ENCODE measurements around the gene USP28.

Gene USP28

GRCh38 chr11:113859665-113860064 lies 15.7 kb downstream of the USP28 start:
- Histone ChIP-seq H3K4me2 (ENCODE audit: low read depth, low read length) (peak overlapping the region; percentile 4; the same call in 1 of the 2 replicates), H4K20me1 (ENCODE audit: insufficient read depth, low read length) (no peaks in the 10 kb centered on the region), H3K79me2 (ENCODE audit: low read length) (peaks cover 84% of the 10 kb centered on the region), H3K27me3 (replicated peaks; ENCODE audit: insufficient read depth, low read length) (no peaks in the 10 kb centered on the region), H3F3A (ENCODE audit: insufficient read depth, low read length) (peaks cover 8% of the 10 kb centered on the region; the same call in 1 of the 2 replicates), H3K4me1 (ENCODE audit: low read length) (no peaks in the 10 kb centered on the region), H3K27ac (ENCODE audit: low read length) (peak overlapping the region; percentile 18; the same call in 1 of the 2 replicates), H3K9me3 (replicated peaks; ENCODE audit: insufficient read depth, low read length) (no peaks in the 10 kb centered on the region), H3K9ac (ENCODE audit: low read length) (no peak overlapping the region), H3K36me3 (replicated peaks; ENCODE audit: insufficient read depth, low read length) (peaks cover 2% of the 10 kb centered on the region; the same call in 1 of the 2 replicates), H2AFZ (ENCODE audit: low read length) (no peak overlapping the region), H3K4me3 (ENCODE audit: low read length) (no peak overlapping the region), H3K9me2 (replicated peaks; ENCODE audit: insufficient read depth, low read length) (no peaks in the 10 kb centered on the region)
- TF ChIP-seq EZH2phosphoT487 (IDR thresholded peaks at IDR 0.05; ENCODE audit: low read length) = no peak
- no peak for TF ChIP-seq EZH2 (optimal IDR thresholded peaks at IDR 0.05; ENCODE audit: low read depth, low read length)
- TF ChIP-seq CTCF (IDR thresholded peaks at IDR 0.05; ENCODE audit: low read length) = no peak
- no peak for DNase-seq

- Histone ChIP-seq H3K79me2 (ENCODE audit: low read length) (peaks cover 66% of the 10 kb centered on the region), H3K4me2 (ENCODE audit: low read depth, low read length) (no peak overlapping the region), H3K4me1 (ENCODE audit: low read length) (no peaks in the 10 kb centered on the region), H3K36me3 (replicated peaks; ENCODE audit: insufficient read depth, low read length) (0 out of 2 replicates have a peak, but pooled peaks cover 2% of the 10 kb centered on the region), H2AFZ (ENCODE audit: low read length) (no peak overlapping the region), H3K4me3 (ENCODE audit: low read length) (no peak overlapping the region), H4K20me1 (ENCODE audit: insufficient read depth, low read length) (no peaks in the 10 kb centered on the region), H3F3A (ENCODE audit: insufficient read depth, low read length) (peaks cover 8% of the 10 kb centered on the region; the same call in 1 of the 2 replicates), H3K9me3 (replicated peaks; ENCODE audit: insufficient read depth, low read length) (no peaks in the 10 kb centered on the region), H3K27ac (ENCODE audit: low read length) (no peak overlapping the region), H3K27me3 (replicated peaks; ENCODE audit: insufficient read depth, low read length) (no peaks in the 10 kb centered on the region), H3K9me2 (replicated peaks; ENCODE audit: insufficient read depth, low read length) (no peaks in the 10 kb centered on the region), H3K9ac (ENCODE audit: low read length) (no peak overlapping the region)
- no peak for DNase-seq
- TF ChIP-seq CTCF (IDR thresholded peaks at IDR 0.05; ENCODE audit: low read length) (no peak), EZH2phosphoT487 (IDR thresholded peaks at IDR 0.05; ENCODE audit: low read length) (no peak), EZH2 (optimal IDR thresholded peaks at IDR 0.05; ENCODE audit: low read depth, low read length) (no peak)
Measured at GRCh38 chr11:113856966-113857759, 18.2 kb downstream of the USP28 start.

GRCh38 chr11:113855803-113856202 lies 19.6 kb downstream of the USP28 start:
- Histone ChIP-seq H3K9me3 (replicated peaks; ENCODE audit: insufficient read depth, low read length) (no peaks in the 10 kb centered on the region), H3F3A (ENCODE audit: insufficient read depth, low read length) (peaks cover 8% of the 10 kb centered on the region; the same call in 1 of the 2 replicates), H3K36me3 (replicated peaks; ENCODE audit: insufficient read depth, low read length) (0 out of 2 replicates have a peak, but pooled peaks cover 2% of the 10 kb centered on the region), H3K27ac (ENCODE audit: low read length) (no peak overlapping the region), H4K20me1 (ENCODE audit: insufficient read depth, low read length) (no peaks in the 10 kb centered on the region), H3K4me2 (ENCODE audit: low read depth, low read length) (no peak overlapping the region), H3K4me1 (ENCODE audit: low read length) (no peaks in the 10 kb centered on the region), H3K79me2 (ENCODE audit: low read length) (peaks cover 56% of the 10 kb centered on the region), H3K4me3 (ENCODE audit: low read length) (no peak overlapping the region), H3K9ac (ENCODE audit: low read length) (no peak overlapping the region), H2AFZ (ENCODE audit: low read length) (no peak overlapping the region), H3K9me2 (replicated peaks; ENCODE audit: insufficient read depth, low read length) (no peaks in the 10 kb centered on the region), H3K27me3 (replicated peaks; ENCODE audit: insufficient read depth, low read length) (no peaks in the 10 kb centered on the region)
- DNase-seq = no peak
- TF ChIP-seq EZH2phosphoT487 (IDR thresholded peaks at IDR 0.05; ENCODE audit: low read length) (no peak), CTCF (IDR thresholded peaks at IDR 0.05; ENCODE audit: low read length) (no peak), EZH2 (optimal IDR thresholded peaks at IDR 0.05; ENCODE audit: low read depth, low read length) (no peak)
